Breast epithelium (tissue), 4 donors: ENCODE results near the gene FRG2B. TPM values are rescaled to one million over a fixed set of nuclear protein-coding genes. Genes with fewer than 3 reads are reported as not detected.

ENCODE experiments used
- DNase-seq, 2 donors: peaks; one replicate each; pipeline ENCODE4 v3.0.0-alpha.2; 2019; ENCODE audit warnings: low spot score in 2 of 2
- H3K27ac ChIP-seq, 2 donors: fragments of 200-600 bp; sonication (generic) in 1 of 2; one replicate each; pipeline ENCODE4 v1.5.1; 2016 to 2019; ENCODE audit warnings: mild to moderate bottlenecking in 1 of 2
- H3K27me3 ChIP-seq, 2 donors: fragments of 200-600 bp; sonication (generic) in 1 of 2; one replicate each; pipeline versions ENCODE4 v1.5.1 to v1.6.0; 2017 to 2019; ENCODE audit warnings: control low read depth in 1 of 2, mild to moderate bottlenecking in 1 of 2
- H3K36me3 ChIP-seq: fragments of 200-600 bp; one replicate; pipeline ENCODE4 v1.5.1; 2019
- H3K4me1 ChIP-seq, 2 donors: fragments of 200-600 bp; sonication (generic); one replicate each; pipeline ENCODE4 v1.5.1; 2016 to 2019; ENCODE audit warnings: control low read depth in 1 of 2
- H3K4me3 ChIP-seq, 3 donors: fragments of 200-600 bp; sonication (generic); 1 replicate in 2 of 3; 2 replicates in 1 of 3; pipeline ENCODE4 v1.5.1; 2016 to 2019; ENCODE audit warnings: mild to moderate bottlenecking in 3 of 3, moderate library complexity in 2 of 3
- H3K9me3 ChIP-seq, 2 donors: fragments of 200-600 bp; sonication (generic) in 1 of 2; one replicate each; pipeline ENCODE4 v1.5.1; 2016 to 2019; ENCODE audit warnings: control low read depth in 1 of 2
- POLR2A ChIP-seq: fragments of 450-650 bp; IDR thresholded peaks from one replicate; pipeline ENCODE4 v1.6.1; 2016; ENCODE audit warnings: antibody characterized with exemption, mild to moderate bottlenecking, moderate library complexity
- POLR2AphosphoS5 ChIP-seq, 3 donors: sonication (generic); formaldehyde crosslinking; IDR thresholded peaks; one replicate each; pipeline ENCODE4 v1.6.1; 2017; ENCODE audit warnings: antibody characterized with exemption in 3 of 3
- intact Hi-C: fragments of 100-400 bp; cut with DNase I; formaldehyde crosslinking; loops from one replicate; pipeline ENCODE4 v1.15.1; 2023; ENCODE audit warnings: low total_unique reads
- total RNA-seq, 3 donors: library from RNA; depleted of rRNA; stranded (reverse); fragments of >200 nt; gene quantifications; one replicate each; pipeline ENCODE4 v1.1.0, GENCODE V29; 2016
- TF ChIP-seq, protein P1 (sequence below), 3 donors: fragments of 450-650 bp; IDR thresholded peaks; one replicate each; pipeline ENCODE4 v1.5.1; 2016 to 2017; ENCODE audit warnings: antibody characterized with exemption in 3 of 3, mild to moderate bottlenecking in 3 of 3, moderate library complexity in 3 of 3

Gene FRG2B
- total RNA-seq, 3 donors from 2014 or later, result not detected

- no peaks in the 10 kb centered on the region for H3K9me3 ChIP-seq
- H3K4me3 ChIP-seq, result no peak overlapping the region
- H3K27me3 ChIP-seq, result peaks cover 0 to 17% of the 10 kb centered on the region in 2 donors
- intact Hi-C loops, result no loop called here
- TF ChIP-seq, protein P1, sequence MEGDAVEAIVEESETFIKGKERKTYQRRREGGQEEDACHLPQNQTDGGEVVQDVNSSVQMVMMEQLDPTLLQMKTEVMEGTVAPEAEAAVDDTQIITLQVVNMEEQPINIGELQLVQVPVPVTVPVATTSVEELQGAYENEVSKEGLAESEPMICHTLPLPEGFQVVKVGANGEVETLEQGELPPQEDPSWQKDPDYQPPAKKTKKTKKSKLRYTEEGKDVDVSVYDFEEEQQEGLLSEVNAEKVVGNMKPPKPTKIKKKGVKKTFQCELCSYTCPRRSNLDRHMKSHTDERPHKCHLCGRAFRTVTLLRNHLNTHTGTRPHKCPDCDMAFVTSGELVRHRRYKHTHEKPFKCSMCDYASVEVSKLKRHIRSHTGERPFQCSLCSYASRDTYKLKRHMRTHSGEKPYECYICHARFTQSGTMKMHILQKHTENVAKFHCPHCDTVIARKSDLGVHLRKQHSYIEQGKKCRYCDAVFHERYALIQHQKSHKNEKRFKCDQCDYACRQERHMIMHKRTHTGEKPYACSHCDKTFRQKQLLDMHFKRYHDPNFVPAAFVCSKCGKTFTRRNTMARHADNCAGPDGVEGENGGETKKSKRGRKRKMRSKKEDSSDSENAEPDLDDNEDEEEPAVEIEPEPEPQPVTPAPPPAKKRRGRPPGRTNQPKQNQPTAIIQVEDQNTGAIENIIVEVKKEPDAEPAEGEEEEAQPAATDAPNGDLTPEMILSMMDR (IDR thresholded peaks at IDR 0.05), result no peak
- no peak for DNase-seq
- no peaks in the 10 kb centered on the region for H3K36me3 ChIP-seq
- no peak overlapping the region for H3K27ac ChIP-seq
- H3K4me1 ChIP-seq, result no peaks in the 10 kb centered on the region
Measured at GRCh38 chr10:133618851-133619250, 7.7 kb downstream of the FRG2B start.

DNA sequence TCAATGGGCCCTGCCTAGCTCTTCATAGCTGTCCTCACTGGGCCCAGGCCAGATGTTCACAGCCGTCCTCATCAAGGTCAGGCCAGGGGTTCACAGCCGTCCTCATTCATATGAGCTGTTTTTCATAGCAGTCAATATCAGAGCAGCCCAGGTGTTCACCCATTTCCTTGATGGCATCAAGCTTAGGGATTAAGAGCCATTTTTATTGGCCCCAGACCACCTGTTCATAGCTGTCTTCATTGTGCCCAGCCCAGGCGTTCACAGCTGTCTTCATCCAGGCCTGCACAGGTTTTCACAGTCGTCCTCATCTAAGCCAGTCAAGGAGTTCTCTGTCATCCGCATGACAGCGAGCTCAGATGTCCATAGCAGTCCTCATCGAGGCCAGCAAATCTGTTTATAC is 9.4 kb downstream of the FRG2B start:
- no peak for DNase-seq
- H3K36me3 ChIP-seq, result no peaks in the 10 kb centered on the region
- H3K27ac ChIP-seq, result no peak overlapping the region
- intact Hi-C loops, result no loop called here
- peaks cover 0 to under 1% of the 10 kb centered on the region in 2 donors for H3K9me3 ChIP-seq
- no peak overlapping the region for H3K4me3 ChIP-seq
- H3K4me1 ChIP-seq, result no peaks in the 10 kb centered on the region
- TF ChIP-seq, protein P1 (IDR thresholded peaks at IDR 0.05), result no peak
- TF ChIP-seq POLR2AphosphoS5 (IDR thresholded peaks at IDR 0.05) (no peak), POLR2A (no peak)
- H3K27me3 ChIP-seq, result peaks cover 0 to 17% of the 10 kb centered on the region in 2 donors

GRCh38 chr10:133616371-133617130 is 10.0 kb downstream of the FRG2B start:
- TF ChIP-seq, protein P1 (IDR thresholded peaks at IDR 0.05), result no peak
- TF ChIP-seq POLR2AphosphoS5 (IDR thresholded peaks at IDR 0.05), result no peak
- TF ChIP-seq POLR2A, result no peak
- no peaks in the 10 kb centered on the region for H3K4me1 ChIP-seq
- no peak overlapping the region for H3K4me3 ChIP-seq
- H3K36me3 ChIP-seq, result no peaks in the 10 kb centered on the region
- H3K9me3 ChIP-seq, result peaks cover 0 to 5% of the 10 kb centered on the region in 2 donors
- peaks cover 0 to 12% of the 10 kb centered on the region in 2 donors for H3K27me3 ChIP-seq
- intact Hi-C loops, result no loop called here
- no peak for DNase-seq
- no peak overlapping the region for H3K27ac ChIP-seq

- intact Hi-C loops, result no loop called here
- TF ChIP-seq, protein P1 (IDR thresholded peaks at IDR 0.05), result no peak
- no peak for TF ChIP-seq POLR2AphosphoS5 (IDR thresholded peaks at IDR 0.05)
- TF ChIP-seq POLR2A, result no peak
- H3K9me3 ChIP-seq, result peaks cover 0 to 5% of the 10 kb centered on the region in 2 donors
- no peaks in the 10 kb centered on the region for H3K36me3 ChIP-seq
- no peak overlapping the region for H3K27ac ChIP-seq
- no peak overlapping the region for H3K4me3 ChIP-seq
- no peak for DNase-seq
- H3K4me1 ChIP-seq, result no peaks in the 10 kb centered on the region
- H3K27me3 ChIP-seq, result no peaks in the 10 kb centered on the region
Measured at GRCh38 chr10:133614830-133615580, 11.6 kb downstream of the FRG2B start.

DNA sequence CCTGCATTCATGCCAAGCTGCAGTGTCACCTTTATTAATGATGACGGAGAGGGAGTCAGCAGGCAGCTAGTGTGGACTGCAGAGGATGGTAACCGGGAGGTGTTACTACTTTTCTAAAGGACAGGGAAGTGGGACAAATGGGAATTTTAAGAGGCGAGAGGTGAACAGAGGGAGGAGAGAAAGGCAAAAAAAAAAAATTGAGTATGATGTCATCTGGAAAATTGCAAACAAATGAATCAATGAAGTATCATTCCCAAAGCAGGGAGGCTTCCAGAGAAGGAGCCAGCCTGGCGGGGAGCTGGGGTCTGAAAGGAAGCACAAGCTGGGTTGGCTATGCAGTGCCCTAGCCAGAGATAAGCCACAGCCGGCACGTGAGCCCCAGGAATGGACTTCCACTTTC is 12.9 kb downstream of the FRG2B start:
- intact Hi-C loops, result no loop called here
- H3K27me3 ChIP-seq, result peaks cover 0 to 4% of the 10 kb centered on the region in 2 donors
- no peak for DNase-seq
- H3K9me3 ChIP-seq, result peaks cover 0 to 5% of the 10 kb centered on the region in 2 donors
- TF ChIP-seq POLR2A (no peak), POLR2AphosphoS5 (IDR thresholded peaks at IDR 0.05) (no peak)
- TF ChIP-seq, protein P1 (IDR thresholded peaks at IDR 0.05), result no peak
- H3K27ac ChIP-seq, result no peak overlapping the region
- H3K4me3 ChIP-seq, result no peak overlapping the region
- H3K36me3 ChIP-seq, result no peaks in the 10 kb centered on the region
- H3K4me1 ChIP-seq, result no peaks in the 10 kb centered on the region
